ENCODE results near the gene SPATA20.

SPATA20 gene

GRCh38 chr17:50534222-50534978 lies 12.6 kb upstream of the SPATA20 start:
- TF ChIP-seq MAX (IDR thresholded peaks at IDR 0.05) (peak; percentile 78), RAD21 (IDR thresholded peaks at IDR 0.05; ENCODE audit: low read depth) (peak; percentile 40; the same call in 1 of the 2 replicates), REST (IDR thresholded peaks at IDR 0.05; ENCODE audit: low read depth) (no peak), EGR1 (IDR thresholded peaks at IDR 0.05) (no peak), CREB1 (IDR thresholded peaks at IDR 0.05; ENCODE audit: low read depth) (no peak), TCF12 (IDR thresholded peaks at IDR 0.05; ENCODE audit: low read depth) (peak; percentile 91), TAF1 (IDR thresholded peaks at IDR 0.05; ENCODE audit: low read depth) (peak; percentile 67), YY1 (IDR thresholded peaks at IDR 0.05; ENCODE audit: low read depth) (peak; percentile 58; the same call in 1 of the 2 replicates), CEBPB (IDR thresholded peaks at IDR 0.05) (no peak; the same call in 1 of the 2 replicates), USF1 (IDR thresholded peaks at IDR 0.05) (no peak; the same call in 1 of the 2 replicates), ZBTB7A (IDR thresholded peaks at IDR 0.05; ENCODE audit: low read depth) (0 out of 2 replicates have a peak, but pooled peaks have one; percentile 32), TEAD4 (IDR thresholded peaks at IDR 0.05) (peak; percentile 47), NFIC (IDR thresholded peaks at IDR 0.05) (peak; percentile 55; the same call in 1 of the 2 replicates), EP300 (IDR thresholded peaks at IDR 0.05; ENCODE audit: borderline replicate concordance) (peak; percentile 77), FOXM1 (IDR thresholded peaks at IDR 0.05; ENCODE audit: borderline replicate concordance, low read depth) (no peak)

GRCh38 chr17:50534979-50535326 lies 12.0 kb upstream of the SPATA20 start:
- TF ChIP-seq EP300 (IDR thresholded peaks at IDR 0.05; ENCODE audit: borderline replicate concordance): no peak
- no peak for TF ChIP-seq TAF1 (IDR thresholded peaks at IDR 0.05; ENCODE audit: low read depth)
- TF ChIP-seq ZBTB7A (IDR thresholded peaks at IDR 0.05; ENCODE audit: low read depth): no peak
- TF ChIP-seq YY1 (IDR thresholded peaks at IDR 0.05; ENCODE audit: low read depth): no peak
- TF ChIP-seq MAX (IDR thresholded peaks at IDR 0.05): no peak
- TF ChIP-seq RAD21 (IDR thresholded peaks at IDR 0.05; ENCODE audit: low read depth): no peak
- no peak for TF ChIP-seq REST (IDR thresholded peaks at IDR 0.05; ENCODE audit: low read depth)
- TF ChIP-seq FOXM1 (IDR thresholded peaks at IDR 0.05; ENCODE audit: borderline replicate concordance, low read depth): no peak
- no peak for TF ChIP-seq TCF12 (IDR thresholded peaks at IDR 0.05; ENCODE audit: low read depth)
- no peak for TF ChIP-seq TEAD4 (IDR thresholded peaks at IDR 0.05)
- TF ChIP-seq EGR1 (IDR thresholded peaks at IDR 0.05): no peak
- TF ChIP-seq USF1 (IDR thresholded peaks at IDR 0.05): no peak
- no peak for TF ChIP-seq CREB1 (IDR thresholded peaks at IDR 0.05; ENCODE audit: low read depth)
- TF ChIP-seq CEBPB (IDR thresholded peaks at IDR 0.05): no peak
- no peak for TF ChIP-seq NFIC (IDR thresholded peaks at IDR 0.05)

GRCh38 chr17:50535407-50535806 lies 11.6 kb upstream of the SPATA20 start:
- no peak for TF ChIP-seq NFIC (IDR thresholded peaks at IDR 0.05)
- TF ChIP-seq TAF1 (IDR thresholded peaks at IDR 0.05; ENCODE audit: low read depth): no peak
- TF ChIP-seq CEBPB (IDR thresholded peaks at IDR 0.05): no peak

- TF ChIP-seq EP300 (IDR thresholded peaks at IDR 0.05; ENCODE audit: borderline replicate concordance) (no peak), TEAD4 (IDR thresholded peaks at IDR 0.05) (no peak), TAF1 (IDR thresholded peaks at IDR 0.05; ENCODE audit: low read depth) (no peak), ZBTB7A (IDR thresholded peaks at IDR 0.05; ENCODE audit: low read depth) (no peak), FOXM1 (IDR thresholded peaks at IDR 0.05; ENCODE audit: borderline replicate concordance, low read depth) (no peak), CEBPB (IDR thresholded peaks at IDR 0.05) (no peak), MAX (IDR thresholded peaks at IDR 0.05) (no peak), EGR1 (IDR thresholded peaks at IDR 0.05) (no peak), CREB1 (IDR thresholded peaks at IDR 0.05; ENCODE audit: low read depth) (no peak), TCF12 (IDR thresholded peaks at IDR 0.05; ENCODE audit: low read depth) (no peak)
Observed at GRCh38 chr17:50536683-50537646, 10.0 kb upstream of the SPATA20 start.
